Measurements from ENCODE around the gene RNF186.

RNF186 gene

DNA sequence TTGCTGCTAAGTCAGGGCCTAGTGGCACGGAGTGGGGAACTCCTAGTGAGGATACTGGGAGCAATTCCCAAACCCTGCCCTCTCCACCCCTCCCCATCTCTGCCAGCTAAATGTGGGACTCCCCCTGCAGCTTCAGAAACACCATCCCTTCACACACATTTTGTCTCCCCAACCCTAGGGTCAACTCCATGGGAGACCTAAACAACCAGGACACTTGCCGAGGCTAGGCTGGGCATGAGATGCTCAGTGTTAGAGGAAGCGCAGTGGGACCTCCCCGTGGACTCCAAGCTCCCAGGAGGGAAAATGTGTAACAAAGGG is 1.5 kb downstream of the RNF186 start:
- no peaks in the 10 kb centered on the region for H3K4me1 Mint-ChIP-seq (ENCODE audit: low read depth)
- H3K4me3 Mint-ChIP-seq = no peak overlapping the region
- no peak overlapping the region for H3K27ac Mint-ChIP-seq
- peaks cover 14% of the 10 kb centered on the region for H3K27me3 Mint-ChIP-seq (ENCODE audit: low read depth)
- H3K9me3 Mint-ChIP-seq = no peaks in the 10 kb centered on the region
- no peaks in the 10 kb centered on the region for H3K36me3 Mint-ChIP-seq (ENCODE audit: low read depth)

DNA sequence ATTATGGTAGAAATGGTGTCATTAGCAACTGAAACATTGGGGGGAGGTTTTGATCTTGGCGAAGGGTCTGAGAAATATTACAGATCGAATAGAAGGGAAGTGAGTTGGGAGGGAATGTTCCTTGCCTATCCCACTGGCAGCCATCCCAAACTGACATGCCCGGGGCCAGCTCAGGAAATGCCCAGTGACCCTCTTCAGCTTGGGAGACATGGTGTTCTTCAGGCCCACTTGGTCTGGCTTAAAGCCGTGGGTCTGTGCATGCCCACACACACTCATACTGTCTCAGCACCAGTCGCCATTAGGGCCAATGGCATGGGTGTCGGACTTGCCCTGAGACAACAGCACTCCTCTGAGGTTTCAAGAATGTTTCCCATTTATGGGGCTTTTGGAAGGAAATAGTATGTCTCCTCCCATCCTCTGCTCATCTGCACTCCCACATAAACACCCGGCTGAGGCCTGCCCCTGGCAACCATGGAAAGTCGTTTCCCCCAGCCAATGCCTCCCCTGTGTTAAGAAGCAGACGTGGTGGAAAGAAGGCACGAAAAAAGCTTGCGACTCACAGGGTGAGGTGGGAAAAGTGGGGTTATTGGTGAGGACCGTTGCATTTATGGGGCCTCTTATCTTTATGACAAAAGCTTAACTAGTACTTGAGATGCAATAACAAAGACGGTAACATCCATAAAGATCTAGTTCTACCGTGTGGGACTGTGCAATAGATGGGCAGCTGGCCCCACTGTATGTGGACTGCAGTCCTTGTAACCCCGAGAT is 2.0 kb downstream of the RNF186 start:
- Mint-ChIP-seq H3K27me3 (ENCODE audit: low read depth) (peaks cover 14% of the 10 kb centered on the region), H3K4me1 (ENCODE audit: low read depth) (no peaks in the 10 kb centered on the region), H3K36me3 (ENCODE audit: low read depth) (no peaks in the 10 kb centered on the region), H3K4me3 (no peak overlapping the region), H3K27ac (no peak overlapping the region), H3K9me3 (no peaks in the 10 kb centered on the region)

DNA sequence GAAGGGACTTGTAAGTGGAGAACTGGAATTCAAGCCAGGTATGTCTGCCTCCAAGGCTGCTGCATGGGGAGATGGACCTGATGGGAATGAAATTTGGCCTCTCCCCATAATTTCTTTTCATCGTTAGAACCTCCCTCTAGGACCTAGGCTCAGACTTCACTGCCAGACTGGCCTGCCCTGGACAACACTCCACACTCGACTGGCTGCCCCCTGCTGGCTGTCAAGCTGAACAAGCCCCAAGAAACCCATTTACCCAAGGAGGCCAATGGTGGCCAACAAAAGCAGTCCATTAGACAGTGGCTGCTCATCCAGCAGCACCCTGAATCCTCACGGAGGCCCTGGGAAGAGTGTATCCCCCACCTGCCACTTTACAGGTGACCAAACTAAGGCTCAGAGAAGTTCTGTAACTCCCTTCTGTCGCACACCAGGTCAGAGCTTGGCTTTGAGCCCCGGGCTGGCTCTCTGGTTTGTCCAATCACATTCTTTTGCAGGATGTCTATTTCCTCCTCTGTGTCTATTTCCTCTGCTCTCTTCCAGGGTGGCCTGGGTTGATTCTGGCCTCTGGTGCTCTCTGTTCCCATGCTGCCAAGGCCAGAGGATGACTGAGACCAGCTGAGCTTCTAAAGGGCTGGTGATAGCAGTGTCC is 3.8 kb downstream of the RNF186 start:
- H3K27me3 Mint-ChIP-seq (ENCODE audit: low read depth) = peaks cover 5% of the 10 kb centered on the region
- no peak overlapping the region for H3K27ac Mint-ChIP-seq
- no peaks in the 10 kb centered on the region for H3K36me3 Mint-ChIP-seq (ENCODE audit: low read depth)
- H3K9me3 Mint-ChIP-seq = no peaks in the 10 kb centered on the region
- H3K4me1 Mint-ChIP-seq (ENCODE audit: low read depth) = no peaks in the 10 kb centered on the region
- no peak overlapping the region for H3K4me3 Mint-ChIP-seq

DNA sequence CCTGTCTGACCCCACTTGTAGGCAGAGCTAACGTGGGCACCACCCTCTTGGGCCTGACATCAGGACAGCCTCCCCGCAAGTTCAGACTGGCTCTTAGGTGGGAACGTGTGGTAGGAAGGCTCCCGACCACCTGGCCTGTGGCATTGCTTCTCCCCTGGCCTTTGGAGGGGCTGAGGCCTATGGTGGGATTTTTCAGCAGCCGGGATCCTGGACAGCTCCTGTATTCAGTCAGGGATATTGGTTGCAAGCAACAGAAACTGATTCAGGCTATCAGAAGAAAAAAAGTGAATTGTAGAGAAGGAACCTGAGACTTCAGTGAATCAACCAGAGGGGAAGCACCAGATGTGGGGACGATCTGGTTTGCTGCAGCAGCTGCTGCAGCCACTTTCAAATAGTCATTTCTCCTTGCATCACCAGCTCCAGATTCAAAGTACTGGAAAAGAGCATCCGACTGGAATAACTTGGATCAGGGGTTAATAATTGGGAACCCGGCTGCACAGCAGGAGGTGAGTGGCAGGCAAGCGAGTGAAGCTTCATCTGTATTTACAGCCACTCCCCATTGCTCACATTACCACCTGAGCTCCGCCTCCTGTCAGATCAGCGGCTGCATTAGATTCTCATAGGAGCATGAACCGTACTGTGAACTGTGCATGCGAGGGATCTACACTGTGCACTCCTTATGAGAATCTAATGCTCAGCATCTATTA is 5.9 kb downstream of the RNF186 start:
- H3K4me3 Mint-ChIP-seq = no peak overlapping the region
- H3K36me3 Mint-ChIP-seq (ENCODE audit: low read depth) = no peaks in the 10 kb centered on the region
- H3K4me1 Mint-ChIP-seq (ENCODE audit: low read depth) = no peaks in the 10 kb centered on the region
- peaks cover 9% of the 10 kb centered on the region for H3K27me3 Mint-ChIP-seq (ENCODE audit: low read depth)
- H3K9me3 Mint-ChIP-seq = no peaks in the 10 kb centered on the region
- no peak overlapping the region for H3K27ac Mint-ChIP-seq

DNA sequence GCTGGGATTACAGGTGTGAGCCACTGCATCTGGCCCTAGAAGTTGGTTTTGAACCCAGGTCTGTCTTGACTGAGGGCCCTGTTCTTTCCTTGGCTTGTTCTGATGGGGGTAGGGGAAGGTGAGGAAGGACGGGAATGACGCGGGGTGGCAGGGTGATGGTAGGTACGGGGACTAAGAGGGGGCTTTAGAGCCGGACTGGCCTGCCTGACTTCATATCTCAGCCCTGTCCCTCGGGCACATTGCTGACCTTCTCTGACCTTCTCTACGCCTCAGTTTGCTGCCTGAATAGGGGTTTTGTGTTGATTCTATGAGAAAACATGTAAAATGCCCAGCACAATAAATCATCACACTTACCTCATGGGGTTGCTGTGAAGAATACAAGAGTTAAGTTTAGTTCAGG is 6.7 kb downstream of the RNF186 start:
- no peak overlapping the region for H3K4me3 Mint-ChIP-seq
- peaks cover 9% of the 10 kb centered on the region for H3K27me3 Mint-ChIP-seq (ENCODE audit: low read depth)
- no peaks in the 10 kb centered on the region for H3K4me1 Mint-ChIP-seq (ENCODE audit: low read depth)
- no peaks in the 10 kb centered on the region for H3K36me3 Mint-ChIP-seq (ENCODE audit: low read depth)
- H3K27ac Mint-ChIP-seq = no peak overlapping the region
- no peaks in the 10 kb centered on the region for H3K9me3 Mint-ChIP-seq

DNA sequence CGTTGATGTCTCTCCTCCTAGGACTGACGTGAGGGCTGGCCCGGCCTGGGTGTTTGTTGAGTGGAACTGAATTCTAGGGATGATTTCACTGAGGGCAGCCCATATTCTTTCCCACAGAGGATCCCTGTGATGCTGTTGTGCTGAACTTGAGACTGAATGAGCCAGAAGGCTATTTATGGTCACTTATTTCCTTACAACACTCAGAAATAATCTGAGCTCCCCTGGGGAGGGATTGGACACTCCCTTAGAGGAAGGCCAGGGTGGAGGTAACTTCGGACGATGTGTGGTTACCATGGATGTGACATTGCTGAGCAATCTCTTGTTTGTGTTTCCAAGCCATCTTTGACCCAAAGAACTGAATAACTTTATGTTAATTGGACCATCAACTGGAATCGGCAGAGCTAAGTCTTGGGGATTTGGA is 10.2 kb downstream of the RNF186 start:
- no peaks in the 10 kb centered on the region for H3K9me3 Mint-ChIP-seq
- no peaks in the 10 kb centered on the region for H3K36me3 Mint-ChIP-seq (ENCODE audit: low read depth)
- no peak overlapping the region for H3K27ac Mint-ChIP-seq
- H3K27me3 Mint-ChIP-seq (ENCODE audit: low read depth) = peaks cover 9% of the 10 kb centered on the region
- peaks cover 4% of the 10 kb centered on the region for H3K4me1 Mint-ChIP-seq (ENCODE audit: low read depth)
- no peak overlapping the region for H3K4me3 Mint-ChIP-seq

DNA sequence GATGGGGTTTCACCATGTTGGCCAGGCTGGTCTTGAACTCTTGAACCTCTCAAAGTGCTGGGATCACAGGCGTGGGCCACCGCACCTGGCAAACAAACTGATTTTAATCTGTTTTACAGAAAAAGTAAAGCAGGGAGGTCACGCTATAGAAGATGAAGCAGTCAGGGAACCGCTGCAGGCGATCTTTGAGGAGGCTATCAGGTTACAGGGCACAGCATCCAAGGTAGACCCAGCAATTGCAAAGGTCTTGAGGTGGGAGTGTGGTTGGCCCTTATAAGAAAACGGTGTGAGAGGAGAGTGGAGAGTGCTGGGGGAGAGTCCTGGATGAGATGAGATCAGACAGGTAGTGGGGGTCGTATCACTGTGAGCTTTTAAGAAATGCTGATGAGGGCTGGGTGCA is 12.8 kb downstream of the RNF186 start:
- H3K27ac Mint-ChIP-seq = no peak overlapping the region

DNA sequence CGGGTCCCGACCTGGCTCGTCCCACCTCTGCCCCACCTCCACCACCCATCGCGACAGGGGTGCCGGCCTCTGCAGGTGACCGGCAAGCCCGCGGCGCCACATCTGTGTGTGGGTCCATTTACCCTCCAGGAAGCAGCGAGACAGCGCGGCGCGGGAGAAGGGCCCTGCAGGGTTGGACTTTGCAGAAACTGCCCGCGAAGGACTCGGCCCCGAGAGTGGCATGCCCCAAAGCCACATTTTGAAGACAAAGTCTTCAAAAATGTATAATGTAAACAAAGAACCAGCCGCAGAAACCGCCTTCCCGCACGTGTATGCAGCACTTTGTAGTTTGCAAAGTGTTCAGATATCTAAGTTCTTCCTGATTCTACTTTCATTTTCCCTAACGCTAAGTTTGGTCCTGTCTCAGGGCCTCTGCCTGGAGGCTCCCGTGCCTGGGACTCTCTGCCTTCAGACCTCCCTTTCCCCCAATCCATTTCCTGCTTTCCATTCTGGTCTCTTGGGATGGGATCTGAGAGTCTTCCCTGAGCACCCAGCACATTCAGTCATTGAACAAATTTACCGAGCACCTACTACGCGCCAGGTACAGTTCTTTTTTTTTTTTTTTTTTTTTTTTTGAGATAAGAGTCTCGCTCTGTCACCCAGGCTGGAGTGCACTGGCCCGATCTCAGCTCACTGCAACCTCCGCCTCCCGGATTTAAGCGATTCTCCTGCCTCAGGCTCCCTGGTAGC is 14.8 kb downstream of the RNF186 start:
- Mint-ChIP-seq H3K4me1 (ENCODE audit: low read depth) (peaks cover 15% of the 10 kb centered on the region), H3K27me3 (ENCODE audit: low read depth) (peaks cover 9% of the 10 kb centered on the region), H3K9me3 (no peaks in the 10 kb centered on the region), H3K27ac (peak overlapping the region; percentile 78), H3K4me3 (peak overlapping the region; percentile 83), H3K36me3 (ENCODE audit: low read depth) (peaks cover 3% of the 10 kb centered on the region)

More for the DNA sequence above, 12.8 kb downstream of the RNF186 start:
- Mint-ChIP-seq H3K4me1 (ENCODE audit: low read depth) (peaks cover 15% of the 10 kb centered on the region), H3K9me3 (no peaks in the 10 kb centered on the region), H3K36me3 (ENCODE audit: low read depth) (peaks cover under 1% of the 10 kb centered on the region), H3K27me3 (ENCODE audit: low read depth) (peaks cover 9% of the 10 kb centered on the region), H3K4me3 (no peak overlapping the region)

DNA sequence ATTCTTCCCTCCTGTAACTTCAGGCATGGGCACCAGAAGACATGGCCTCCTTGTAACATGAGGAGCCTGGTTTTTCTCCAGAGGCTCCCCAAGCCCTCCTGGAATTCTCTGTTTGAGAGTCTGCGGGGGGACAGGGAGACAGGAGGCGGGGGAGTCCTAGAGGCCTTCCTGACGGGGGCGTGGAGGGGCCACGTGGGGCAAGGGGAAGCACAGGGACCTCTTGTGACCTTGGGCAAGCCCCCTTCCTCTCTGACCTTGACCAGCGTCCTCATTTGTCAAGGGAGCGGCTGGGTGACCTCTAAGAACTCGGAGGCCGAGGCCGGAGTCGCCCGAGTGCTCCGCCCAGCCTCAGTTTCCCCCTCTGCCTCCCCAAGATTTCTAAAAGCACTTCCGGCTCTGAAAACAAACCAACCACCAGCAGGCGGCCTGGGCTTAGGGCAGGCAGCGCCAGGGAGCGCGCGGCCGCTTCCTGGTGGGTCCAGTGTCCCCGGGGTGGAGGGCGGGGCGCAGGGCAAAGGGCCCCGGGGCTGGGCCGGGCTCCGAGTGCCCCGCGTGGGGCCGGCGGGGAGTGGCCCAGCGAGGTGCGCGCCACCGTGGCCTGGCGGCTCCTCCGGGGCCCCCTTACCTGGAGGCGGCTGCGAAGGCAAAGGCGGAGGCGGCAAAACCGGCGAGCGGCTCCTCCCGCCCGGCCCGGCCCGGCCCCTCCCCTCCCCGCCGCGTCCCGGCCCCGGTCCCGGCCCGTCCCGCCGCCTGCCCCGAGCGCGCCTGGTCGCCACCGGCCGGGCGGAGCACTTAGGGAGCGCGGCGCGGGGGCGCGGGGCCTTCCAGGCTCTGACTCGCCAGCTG is 15.6 kb downstream of the RNF186 start, which contains the start of gene TMCO4:
Gene TMCO4 (minus strand): TSS at position 687 of the 846 bp plus-strand sequence. CDS start 19,158 bp downstream, outside the sequence.
- Mint-ChIP-seq H3K4me3 (peak within 1 kb of the TSS; percentile 83), H3K27ac (peak within 1 kb of the TSS; percentile 78), H3K36me3 (ENCODE audit: low read depth) (peaks cover 3% of the 10 kb centered on the region), H3K9me3 (no peaks in the 10 kb centered on the region), H3K27me3 (ENCODE audit: low read depth) (peaks cover 5% of the 10 kb centered on the region), H3K4me1 (ENCODE audit: low read depth) (peaks cover 15% of the 10 kb centered on the region)

DNA sequence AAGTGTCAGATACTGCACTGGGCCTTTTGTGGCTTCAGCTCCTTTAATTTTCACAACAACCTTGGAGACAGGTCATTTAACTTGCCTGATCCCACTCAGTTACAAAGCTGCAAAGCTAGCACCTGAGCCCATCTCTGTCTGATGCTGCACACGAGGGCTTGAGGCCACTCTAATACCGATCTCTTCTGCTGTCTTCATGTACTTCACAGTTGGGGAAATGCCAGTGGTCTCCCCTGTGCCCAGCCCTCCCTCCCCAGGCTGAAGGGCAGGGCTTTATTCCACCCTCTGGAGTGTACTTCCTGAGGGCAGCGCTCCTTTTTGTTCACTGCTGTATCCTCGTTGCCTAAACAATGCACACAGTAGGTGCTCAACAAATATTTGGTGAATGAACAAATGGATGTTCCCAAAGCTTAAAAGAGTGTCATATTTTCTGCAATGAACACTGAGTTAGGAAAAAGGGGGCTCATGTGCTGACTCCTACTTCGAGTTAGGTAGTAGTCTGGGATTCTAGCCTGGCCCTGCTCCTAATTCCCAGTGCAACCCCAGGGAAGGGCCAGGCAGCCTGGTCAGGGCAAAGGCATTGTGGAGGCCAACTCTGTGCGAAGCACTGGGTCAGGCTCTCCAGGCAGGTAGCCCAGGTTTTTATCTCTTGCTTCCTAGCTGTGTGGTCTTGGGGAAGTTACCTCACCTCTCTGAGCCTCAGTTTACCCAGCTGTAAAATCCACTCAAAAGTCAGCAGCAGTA is 16.4 kb downstream of the RNF186 start:
- H3K4me1 Mint-ChIP-seq (ENCODE audit: low read depth) = peaks cover 15% of the 10 kb centered on the region
- H3K9me3 Mint-ChIP-seq = no peaks in the 10 kb centered on the region
- H3K36me3 Mint-ChIP-seq (ENCODE audit: low read depth) = peaks cover 3% of the 10 kb centered on the region
- peak overlapping the region; percentile 67 for H3K27ac Mint-ChIP-seq
- peak overlapping the region; percentile 71 for H3K4me3 Mint-ChIP-seq
- peaks cover 5% of the 10 kb centered on the region for H3K27me3 Mint-ChIP-seq (ENCODE audit: low read depth)

DNA sequence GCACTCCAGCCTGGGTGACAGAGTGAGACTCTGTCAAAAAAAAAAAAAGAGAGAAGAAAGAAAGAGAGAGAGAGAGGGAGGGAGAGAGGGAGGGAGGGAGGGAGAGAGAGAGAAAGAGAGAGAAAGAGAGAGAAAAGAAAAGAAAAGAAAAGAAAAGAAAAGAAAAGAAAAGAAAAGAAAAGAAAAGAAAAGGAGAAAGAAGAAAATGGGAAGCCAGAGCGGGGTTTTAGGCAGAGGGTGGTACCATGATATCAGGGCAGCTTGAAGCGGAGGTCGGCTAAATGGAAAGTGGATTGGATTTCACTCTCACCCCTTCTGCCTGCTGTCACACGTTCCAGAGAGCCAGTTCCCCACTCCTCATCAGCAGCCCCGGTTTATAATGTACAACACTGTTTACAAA is 17.3 kb downstream of the RNF186 start:
- H3K9me3 Mint-ChIP-seq = no peaks in the 10 kb centered on the region
- peaks cover 7% of the 10 kb centered on the region for H3K36me3 Mint-ChIP-seq (ENCODE audit: low read depth)
- peaks cover 15% of the 10 kb centered on the region for H3K4me1 Mint-ChIP-seq (ENCODE audit: low read depth)
- peaks cover 5% of the 10 kb centered on the region for H3K27me3 Mint-ChIP-seq (ENCODE audit: low read depth)
- H3K4me3 Mint-ChIP-seq = peak overlapping the region; percentile 50
- peak overlapping the region; percentile 41 for H3K27ac Mint-ChIP-seq

DNA sequence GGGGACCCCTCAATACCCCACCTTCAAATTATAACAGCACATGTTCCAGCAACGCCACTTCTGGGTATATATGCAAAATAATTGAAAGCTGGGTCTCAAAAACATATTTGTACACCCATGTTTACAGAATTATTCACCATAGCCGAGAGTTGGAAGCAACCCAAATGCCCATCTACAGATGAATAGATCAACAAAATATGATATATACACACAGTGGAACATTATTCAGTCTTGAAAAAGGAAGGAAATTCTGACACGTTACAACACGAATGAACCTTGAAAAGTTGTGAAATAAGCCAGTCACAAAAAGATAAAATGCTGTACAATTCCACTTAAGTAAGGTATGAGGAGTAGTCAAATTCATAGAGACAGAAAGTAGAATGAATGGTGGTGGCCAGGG is 20.5 kb downstream of the RNF186 start:
- peaks cover 19% of the 10 kb centered on the region for H3K36me3 Mint-ChIP-seq (ENCODE audit: low read depth)
- H3K9me3 Mint-ChIP-seq = peaks cover 4% of the 10 kb centered on the region
- no peak overlapping the region for H3K27ac Mint-ChIP-seq
- peaks cover 12% of the 10 kb centered on the region for H3K4me1 Mint-ChIP-seq (ENCODE audit: low read depth)
- H3K27me3 Mint-ChIP-seq (ENCODE audit: low read depth) = no peaks in the 10 kb centered on the region
- no peak overlapping the region for H3K4me3 Mint-ChIP-seq

DNA sequence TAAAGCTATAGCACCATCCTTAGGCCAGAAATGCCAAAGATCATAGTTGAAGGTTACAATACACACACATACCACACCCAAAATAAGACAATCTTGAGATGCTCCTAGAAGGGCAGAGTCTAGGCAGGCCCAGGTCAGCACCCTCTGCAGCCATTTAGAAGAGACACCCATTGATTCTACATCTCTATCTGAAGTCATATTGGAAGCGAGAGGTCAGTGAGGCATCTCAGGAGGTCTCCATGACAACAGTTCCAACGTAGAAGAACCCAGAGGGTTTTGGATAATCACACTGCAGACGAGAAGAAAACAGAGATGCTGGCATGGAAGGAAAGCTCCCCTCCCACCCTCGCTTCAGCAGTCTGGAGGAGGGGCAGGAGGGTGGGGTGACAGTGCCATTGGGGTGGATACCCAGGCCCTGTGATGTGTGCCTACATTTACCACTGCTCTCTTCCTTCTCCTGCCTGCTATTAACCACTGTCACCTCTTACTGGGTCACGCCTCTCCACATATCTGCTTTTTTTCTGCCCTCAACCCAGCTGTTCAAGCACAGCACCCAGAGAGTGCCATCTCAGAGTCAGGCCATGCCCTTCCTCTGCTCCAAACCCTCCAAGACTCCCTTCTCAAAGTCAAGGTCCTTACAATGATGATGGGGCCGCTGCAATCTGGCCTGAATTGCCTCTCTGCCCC is 21.6 kb downstream of the RNF186 start:
- peak overlapping the region; percentile 46 for H3K27ac Mint-ChIP-seq
- H3K36me3 Mint-ChIP-seq (ENCODE audit: low read depth) = peaks cover 19% of the 10 kb centered on the region
- H3K27me3 Mint-ChIP-seq (ENCODE audit: low read depth) = no peaks in the 10 kb centered on the region
- H3K4me3 Mint-ChIP-seq = no peak overlapping the region
- H3K9me3 Mint-ChIP-seq = peaks cover 4% of the 10 kb centered on the region
- peaks cover 5% of the 10 kb centered on the region for H3K4me1 Mint-ChIP-seq (ENCODE audit: low read depth)

All from T-helper 1 cell treated with Interleukin-12 subunit alpha and Interleukin-12 subunit beta and Interleukin-4 antibody, amounts not matched to agents 30 μg/mL and 1 μg/mL, for 36 hours (primary cell).